HFFc6 (cell line): ENCODE data around the gene SGMS1. TPM values are rescaled to one million over a fixed set of nuclear protein-coding genes. Genes with fewer than 3 reads are reported as not detected.

Source experiments
- DNase-seq: peaks from one replicate; pipeline ENCODE4 v3.0.0-alpha.2; 2018
- H3K27ac Mint-ChIP-seq: 2 replicates; pipeline ENCODE4 v1.8.0; 2020; ENCODE audit warnings: mild to moderate bottlenecking, mixed read lengths
- H3K27me3 Mint-ChIP-seq: 2 replicates; pipeline ENCODE4 v1.8.0; 2021; ENCODE audit warnings: mild to moderate bottlenecking, moderate library complexity, mixed read lengths; ENCODE audit not compliant: insufficient read depth
- H3K36me3 Mint-ChIP-seq: 2 replicates; pipeline ENCODE4 v1.8.0; 2021; ENCODE audit warnings: low read depth, mixed read lengths
- H3K4me1 Mint-ChIP-seq: 2 replicates; pipeline ENCODE4 v1.8.0; 2020; ENCODE audit warnings: low read depth, mixed read lengths
- H3K4me3 Mint-ChIP-seq: 2 replicates; pipeline ENCODE4 v1.8.0; 2020; ENCODE audit warnings: mild to moderate bottlenecking, moderate library complexity, mixed read lengths
- H3K9me3 Mint-ChIP-seq: 2 replicates; pipeline ENCODE4 v1.8.0; 2020; ENCODE audit warnings: mild to moderate bottlenecking, mixed read lengths
- total RNA-seq, 6 experiments: library from RNA; stranded (reverse); fragmentation: NEBNext Ultra II Directional; extraction: Animal tissue kit (Norgen Biotek cat#: 25700); gene quantifications; 2 replicates in 1 of 6; 3 replicates in 5 of 6; pipeline ENCODE4 v1.2.3, GENCODE V29; 2021
- TF ChIP-seq, protein P1 (sequence below): fragments of 200-600 bp; sonication (generic); IDR thresholded peaks from 2 replicates; pipeline ENCODE4 v1.5.0; 2021; ENCODE audit warnings: antibody characterized with exemption, mild to moderate bottlenecking

SGMS1 gene
- total RNA-seq, 6 experiments from 2014 or later: 19.6 to 27.5 (median 24.6) TPM

DNA sequence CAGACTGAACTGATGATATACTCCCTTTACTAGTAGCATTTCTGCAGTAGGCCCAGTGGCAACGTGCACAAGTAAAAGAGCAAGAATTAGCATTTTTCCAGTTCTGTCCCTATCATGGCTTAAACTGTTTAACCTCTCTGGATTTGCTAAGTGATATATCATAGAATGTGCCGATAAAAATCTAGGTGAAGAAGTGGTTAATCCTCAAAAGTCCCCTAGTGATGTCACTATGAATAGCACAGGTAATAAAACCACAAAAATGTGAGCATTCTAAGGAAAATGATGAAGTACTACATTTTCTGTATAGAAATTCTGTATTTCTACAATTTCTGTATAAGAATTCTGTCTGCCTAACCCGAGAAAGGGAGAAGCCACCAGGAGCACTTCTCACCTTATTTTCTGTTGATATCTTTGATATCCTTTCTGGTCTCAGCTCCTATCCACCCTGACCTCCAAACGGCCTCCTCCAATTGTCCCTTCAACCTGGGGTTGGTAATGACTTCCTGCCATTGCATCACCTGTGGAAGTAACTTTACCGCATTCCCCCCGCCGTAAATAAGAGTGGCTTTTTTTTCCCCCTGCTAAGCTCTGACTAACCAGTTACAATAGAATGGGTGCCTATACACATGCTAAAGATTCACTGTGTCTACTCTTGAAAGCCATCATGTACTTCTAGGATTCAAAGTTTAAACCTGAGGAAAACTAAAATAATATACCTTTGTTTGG is 216.5 kb downstream of the SGMS1 start:
- Mint-ChIP-seq H3K4me3 (no peak overlapping the region), H3K4me1 (peaks cover 72% of the 10 kb centered on the region), H3K9me3 (no peaks in the 10 kb centered on the region), H3K27me3 (no peaks in the 10 kb centered on the region; the same call in 1 of the 2 replicates), H3K36me3 (peaks cover 5% of the 10 kb centered on the region; the same call in 1 of the 2 replicates), H3K27ac (no peak overlapping the region)
- DNase-seq: no peak
- TF ChIP-seq, protein P1, sequence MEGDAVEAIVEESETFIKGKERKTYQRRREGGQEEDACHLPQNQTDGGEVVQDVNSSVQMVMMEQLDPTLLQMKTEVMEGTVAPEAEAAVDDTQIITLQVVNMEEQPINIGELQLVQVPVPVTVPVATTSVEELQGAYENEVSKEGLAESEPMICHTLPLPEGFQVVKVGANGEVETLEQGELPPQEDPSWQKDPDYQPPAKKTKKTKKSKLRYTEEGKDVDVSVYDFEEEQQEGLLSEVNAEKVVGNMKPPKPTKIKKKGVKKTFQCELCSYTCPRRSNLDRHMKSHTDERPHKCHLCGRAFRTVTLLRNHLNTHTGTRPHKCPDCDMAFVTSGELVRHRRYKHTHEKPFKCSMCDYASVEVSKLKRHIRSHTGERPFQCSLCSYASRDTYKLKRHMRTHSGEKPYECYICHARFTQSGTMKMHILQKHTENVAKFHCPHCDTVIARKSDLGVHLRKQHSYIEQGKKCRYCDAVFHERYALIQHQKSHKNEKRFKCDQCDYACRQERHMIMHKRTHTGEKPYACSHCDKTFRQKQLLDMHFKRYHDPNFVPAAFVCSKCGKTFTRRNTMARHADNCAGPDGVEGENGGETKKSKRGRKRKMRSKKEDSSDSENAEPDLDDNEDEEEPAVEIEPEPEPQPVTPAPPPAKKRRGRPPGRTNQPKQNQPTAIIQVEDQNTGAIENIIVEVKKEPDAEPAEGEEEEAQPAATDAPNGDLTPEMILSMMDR: no peak

DNA sequence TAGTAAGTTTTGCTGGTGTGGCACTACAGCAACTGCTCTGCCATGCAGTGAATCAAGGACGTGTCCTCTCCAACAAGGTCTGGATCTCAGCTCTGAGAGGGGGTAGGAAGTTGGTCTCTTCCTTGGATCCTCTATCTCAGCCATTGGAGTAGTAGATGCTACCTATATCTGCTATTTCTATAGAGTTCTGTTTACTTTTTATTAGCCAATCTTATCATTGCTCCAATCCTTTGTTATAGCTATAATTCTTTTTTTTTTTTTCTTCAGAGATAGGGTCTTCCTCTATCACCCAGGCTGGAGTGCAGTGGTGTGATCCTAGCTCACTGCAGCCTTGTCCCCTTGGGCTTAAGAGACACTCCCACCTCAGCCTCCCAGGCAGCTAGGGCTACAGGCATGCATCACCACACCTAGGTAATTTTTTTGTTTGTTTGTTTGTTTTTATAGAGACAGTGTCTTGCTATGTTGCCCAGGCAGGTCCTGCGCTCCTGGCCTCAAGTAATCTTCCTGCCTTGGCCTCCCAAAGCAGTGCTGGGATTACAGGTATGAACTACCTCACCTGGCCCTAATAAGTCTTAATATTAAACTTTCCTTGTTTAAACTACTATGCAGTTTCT is 217.2 kb downstream of the SGMS1 start:
- H3K27ac Mint-ChIP-seq: no peak overlapping the region
- peaks cover 5% of the 10 kb centered on the region; the same call in 1 of the 2 replicates for H3K36me3 Mint-ChIP-seq
- no peak overlapping the region for H3K4me3 Mint-ChIP-seq
- H3K4me1 Mint-ChIP-seq: peaks cover 72% of the 10 kb centered on the region
- no peak for DNase-seq
- H3K9me3 Mint-ChIP-seq: no peaks in the 10 kb centered on the region
- TF ChIP-seq, protein P1: no peak
- no peaks in the 10 kb centered on the region; the same call in 1 of the 2 replicates for H3K27me3 Mint-ChIP-seq

DNA sequence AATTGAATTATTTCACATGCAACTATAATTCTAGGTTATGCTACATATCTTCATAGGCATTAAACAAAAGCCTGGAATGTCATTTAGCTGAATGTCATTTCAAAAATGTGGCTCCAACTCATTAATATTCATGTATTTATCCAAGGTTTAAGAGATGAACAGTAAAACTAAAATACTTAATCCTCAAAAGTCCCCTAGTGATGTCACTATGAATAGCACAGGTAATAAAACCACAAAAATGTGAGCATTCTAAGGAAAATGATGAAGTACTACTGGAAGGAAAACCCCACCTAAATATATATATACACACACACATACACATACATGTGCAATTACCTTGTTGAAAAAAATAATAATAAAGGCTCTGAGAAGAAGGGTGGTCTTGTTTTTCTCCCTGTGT is 218.0 kb downstream of the SGMS1 start:
- Mint-ChIP-seq H3K36me3 (peaks cover 5% of the 10 kb centered on the region; the same call in 1 of the 2 replicates), H3K4me3 (no peak overlapping the region), H3K4me1 (peaks cover 64% of the 10 kb centered on the region), H3K27me3 (no peaks in the 10 kb centered on the region; the same call in 1 of the 2 replicates), H3K9me3 (no peaks in the 10 kb centered on the region), H3K27ac (no peak overlapping the region)
- DNase-seq: no peak
- TF ChIP-seq, protein P1: no peak

DNA sequence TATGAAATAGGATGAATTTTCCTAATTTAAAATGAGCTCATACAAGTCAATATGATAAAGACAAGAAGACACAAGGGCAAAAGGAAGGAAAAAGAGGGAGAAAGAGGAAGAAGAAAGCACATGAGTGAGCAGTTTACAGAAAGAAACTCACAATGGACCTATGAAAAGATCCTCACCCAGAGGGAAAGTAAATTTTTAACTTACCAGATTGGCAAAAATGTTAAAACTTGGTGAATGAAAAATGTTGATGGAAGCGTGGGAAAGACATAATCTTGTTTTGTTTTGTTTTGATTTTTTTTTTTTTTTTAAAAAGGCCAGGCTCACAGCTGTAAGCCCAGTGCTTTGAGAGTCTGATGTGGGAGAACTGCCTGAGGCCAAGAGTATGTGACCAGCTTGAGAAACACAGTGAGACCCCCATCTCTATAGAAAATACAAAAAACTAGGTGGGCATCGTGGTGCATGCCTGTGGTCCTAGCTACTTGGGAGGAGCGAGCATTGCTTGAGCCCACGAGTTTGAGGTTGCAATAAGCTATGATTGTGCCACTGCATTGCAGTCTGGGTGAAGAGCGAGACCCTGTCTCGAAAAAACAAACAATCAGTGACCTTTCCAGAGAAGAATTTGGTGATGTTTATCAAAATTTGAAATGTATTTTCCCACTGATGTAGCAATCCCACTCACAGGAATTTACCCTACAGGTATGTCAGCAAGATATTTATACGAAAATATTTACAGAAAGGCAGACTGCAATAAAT is 219.6 kb downstream of the SGMS1 start:
- peaks cover 5% of the 10 kb centered on the region; the same call in 1 of the 2 replicates for H3K36me3 Mint-ChIP-seq
- H3K4me3 Mint-ChIP-seq: no peak overlapping the region
- no peaks in the 10 kb centered on the region for H3K9me3 Mint-ChIP-seq
- TF ChIP-seq, protein P1: no peak
- no peak for DNase-seq
- peaks cover 54% of the 10 kb centered on the region for H3K4me1 Mint-ChIP-seq
- H3K27me3 Mint-ChIP-seq: no peaks in the 10 kb centered on the region; the same call in 1 of the 2 replicates
- H3K27ac Mint-ChIP-seq: no peak overlapping the region

DNA sequence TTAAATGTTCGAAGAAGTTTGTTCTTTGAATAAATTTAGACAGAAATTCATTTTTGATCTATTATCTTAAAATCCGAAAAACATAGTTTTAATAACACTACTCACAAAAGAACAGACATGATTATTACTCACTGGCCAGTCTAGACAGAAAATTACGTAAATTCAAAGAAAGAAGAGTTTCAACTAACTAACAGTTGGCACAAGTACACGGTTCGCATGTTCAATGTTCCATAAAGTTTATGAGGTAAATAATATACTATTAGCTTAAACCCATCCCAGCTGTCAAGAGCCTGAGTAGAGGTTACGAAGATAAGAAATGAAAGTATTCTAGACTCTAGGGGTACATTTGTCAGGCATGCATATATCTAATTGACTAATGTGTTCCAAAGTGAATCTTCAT is 220.7 kb downstream of the SGMS1 start:
- Mint-ChIP-seq H3K4me1 (peaks cover 50% of the 10 kb centered on the region), H3K4me3 (no peak overlapping the region), H3K27me3 (no peaks in the 10 kb centered on the region; the same call in 1 of the 2 replicates), H3K36me3 (peaks cover 5% of the 10 kb centered on the region; the same call in 1 of the 2 replicates), H3K27ac (no peak overlapping the region), H3K9me3 (no peaks in the 10 kb centered on the region)
- TF ChIP-seq, protein P1: no peak
- no peak for DNase-seq
